ENCODE measurements around the gene EVPLL. TPM values are rescaled to one million over a fixed set of nuclear protein-coding genes. Genes with fewer than 3 reads are reported as not detected.
"Not testable (repeated sequence)": the region's sequence is repeated elsewhere in the genome, so short reads cannot be mapped to it uniquely, and the experiment has no call there.

EVPLL gene
- total and polyA plus RNA-seq, 4 donors: 1.1 to 4.3 (median 3.0) TPM

GRCh38 chr17:18403166-18403565 is 25.6 kb downstream of the EVPLL start:
- H3K27ac ChIP-seq (ENCODE audit: low read depth in 1 of 2, low read length in 1 of 2); H3K9ac ChIP-seq (ENCODE audit: insufficient read depth in 1 of 2, low read length in 2 of 2); H3K4me1 ChIP-seq (ENCODE audit: control insufficient read depth in 5 of 5, insufficient read depth in 5 of 5, low read length in 5 of 5); H3K36me3 ChIP-seq (ENCODE audit: control insufficient read depth in 4 of 4, insufficient read depth in 4 of 4, low read length in 4 of 4); H3K9me3 ChIP-seq (ENCODE audit: control insufficient read depth in 4 of 4, insufficient read depth in 3 of 4, low read length in 3 of 4); H3K27me3 ChIP-seq (ENCODE audit: control insufficient read depth in 3 of 3, insufficient read depth in 3 of 3, low read length in 2 of 3); H3K4me3 ChIP-seq; ATAC-seq (ENCODE audit: insufficient read depth, low FRiP score): not testable (repeated sequence)
- WGBS, 2 donors: 8 to 12% methylated on average over 4 of the region's 5 CpGs
- DNase-seq: peak in 2 of 3 donors; percentile 44 to 79

- ATAC-seq (ENCODE audit: insufficient read depth, low FRiP score); H3K9me3 ChIP-seq (ENCODE audit: control insufficient read depth in 4 of 4, insufficient read depth in 3 of 4, low read length in 3 of 4): not testable (repeated sequence)
Measured at GRCh38 chr17:18403604-18404003, 26.0 kb downstream of the EVPLL start.

DNA sequence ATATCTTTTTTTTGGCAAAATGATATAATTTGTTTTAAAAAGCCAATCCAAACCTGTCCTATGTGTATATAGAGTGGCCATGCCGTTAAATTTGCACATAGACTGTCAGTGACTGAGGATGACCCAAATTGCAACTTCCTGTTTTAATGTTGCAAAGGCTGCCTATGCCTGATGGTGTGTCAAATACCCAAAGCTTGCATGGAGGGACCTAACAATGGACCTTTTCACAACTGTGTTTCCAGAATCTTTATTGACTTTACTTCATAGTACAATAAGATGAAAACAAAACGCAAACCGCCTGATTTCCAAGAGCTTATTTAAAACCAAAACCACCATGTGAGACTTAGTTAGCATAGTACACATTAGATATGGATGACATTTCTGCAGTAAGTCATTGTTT is 31.3 kb downstream of the EVPLL start:
- DNase-seq: peak in 2 of 3 donors; percentile 3 to 6

More at GRCh38 chr17:18403604-18404003, 26.0 kb downstream of the EVPLL start:
- not testable (repeated sequence) for DNase-seq; H3K4me3 ChIP-seq; H3K9ac ChIP-seq (ENCODE audit: insufficient read depth in 1 of 2, low read length in 2 of 2); H3K4me1 ChIP-seq (ENCODE audit: control insufficient read depth in 5 of 5, insufficient read depth in 5 of 5, low read length in 5 of 5); H3K27me3 ChIP-seq (ENCODE audit: control insufficient read depth in 3 of 3, insufficient read depth in 3 of 3, low read length in 2 of 3); H3K27ac ChIP-seq (ENCODE audit: low read depth in 1 of 2, low read length in 1 of 2); H3K36me3 ChIP-seq (ENCODE audit: control insufficient read depth in 4 of 4, insufficient read depth in 4 of 4, low read length in 4 of 4)
- 100% methylated on average over 1 of the region's 5 CpGs; no CpG with 5 or more reads in 1 of the 2 donors for WGBS, 2 donors

GRCh38 chr17:18409321-18409720 is 31.7 kb downstream of the EVPLL start:
- H3K4me1 ChIP-seq (ENCODE audit: control insufficient read depth in 5 of 5, insufficient read depth in 5 of 5, low read length in 5 of 5); H3K9me3 ChIP-seq (ENCODE audit: control insufficient read depth in 4 of 4, insufficient read depth in 3 of 4, low read length in 3 of 4); H3K27me3 ChIP-seq (ENCODE audit: control insufficient read depth in 3 of 3, insufficient read depth in 3 of 3, low read length in 2 of 3); H3K9ac ChIP-seq (ENCODE audit: insufficient read depth in 1 of 2, low read length in 2 of 2); DNase-seq; H3K4me3 ChIP-seq; H3K36me3 ChIP-seq (ENCODE audit: control insufficient read depth in 4 of 4, insufficient read depth in 4 of 4, low read length in 4 of 4); ATAC-seq (ENCODE audit: insufficient read depth, low FRiP score); H3K27ac ChIP-seq (ENCODE audit: low read depth in 1 of 2, low read length in 1 of 2): not testable (repeated sequence)
- WGBS, 2 donors: 38 to 47% methylated on average over 6 of the region's 6 CpGs

More for the DNA sequence above, 31.3 kb downstream of the EVPLL start:
- H3K36me3 ChIP-seq (ENCODE audit: control insufficient read depth in 4 of 4, insufficient read depth in 4 of 4, low read length in 4 of 4); H3K27me3 ChIP-seq (ENCODE audit: control insufficient read depth in 3 of 3, insufficient read depth in 3 of 3, low read length in 2 of 3); H3K4me3 ChIP-seq; H3K4me1 ChIP-seq (ENCODE audit: control insufficient read depth in 5 of 5, insufficient read depth in 5 of 5, low read length in 5 of 5); H3K9me3 ChIP-seq (ENCODE audit: control insufficient read depth in 4 of 4, insufficient read depth in 3 of 4, low read length in 3 of 4); H3K9ac ChIP-seq (ENCODE audit: insufficient read depth in 1 of 2, low read length in 2 of 2); ATAC-seq (ENCODE audit: insufficient read depth, low FRiP score); H3K27ac ChIP-seq (ENCODE audit: low read depth in 1 of 2, low read length in 1 of 2): not testable (repeated sequence)
- 34 to 48% methylated on average over 3 of the region's 3 CpGs for WGBS, 2 donors

GRCh38 chr17:18410736-18411135 is 33.2 kb downstream of the EVPLL start:
- DNase-seq: peak; percentile 17 to 67 (median 49)
- not testable (repeated sequence) for H3K9ac ChIP-seq (ENCODE audit: insufficient read depth in 1 of 2, low read length in 2 of 2); H3K27me3 ChIP-seq (ENCODE audit: control insufficient read depth in 3 of 3, insufficient read depth in 3 of 3, low read length in 2 of 3); H3K4me3 ChIP-seq; ATAC-seq (ENCODE audit: insufficient read depth, low FRiP score); H3K4me1 ChIP-seq (ENCODE audit: control insufficient read depth in 5 of 5, insufficient read depth in 5 of 5, low read length in 5 of 5); H3K36me3 ChIP-seq (ENCODE audit: control insufficient read depth in 4 of 4, insufficient read depth in 4 of 4, low read length in 4 of 4); H3K27ac ChIP-seq (ENCODE audit: low read depth in 1 of 2, low read length in 1 of 2); H3K9me3 ChIP-seq (ENCODE audit: control insufficient read depth in 4 of 4, insufficient read depth in 3 of 4, low read length in 3 of 4)
- 12 to 18% methylated on average over 9 to 11 of the region's 11 CpGs for WGBS, 2 donors

DNA sequence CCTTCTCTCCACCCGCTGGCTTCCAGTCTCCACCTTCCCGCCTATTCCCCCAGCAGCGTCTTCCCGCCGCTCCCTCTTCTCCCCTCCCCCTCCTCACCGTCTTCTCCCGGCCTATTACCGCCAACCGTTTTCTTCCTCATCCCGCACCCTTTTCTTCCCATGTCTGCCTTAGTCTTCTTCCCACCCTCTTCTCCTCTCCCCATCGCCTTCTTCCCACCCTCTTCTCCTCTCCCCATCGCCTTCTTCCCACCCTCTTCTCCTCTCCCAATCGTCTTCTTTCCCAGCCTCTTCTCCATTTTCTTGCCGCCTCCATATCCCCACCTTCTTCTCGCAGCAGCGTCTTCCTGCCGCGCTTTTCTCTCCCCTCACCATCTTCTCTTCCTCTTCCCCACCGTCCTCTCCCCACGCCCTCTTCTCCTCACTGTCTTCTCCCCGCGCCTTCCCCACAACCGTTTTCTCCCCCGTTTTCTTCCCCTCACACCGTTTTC is 33.8 kb downstream of the EVPLL start:
- H3K36me3 ChIP-seq (ENCODE audit: control insufficient read depth in 4 of 4, insufficient read depth in 4 of 4, low read length in 4 of 4); H3K27me3 ChIP-seq (ENCODE audit: control insufficient read depth in 3 of 3, insufficient read depth in 3 of 3, low read length in 2 of 3); ATAC-seq (ENCODE audit: insufficient read depth, low FRiP score); H3K9me3 ChIP-seq (ENCODE audit: control insufficient read depth in 4 of 4, insufficient read depth in 3 of 4, low read length in 3 of 4); H3K4me1 ChIP-seq (ENCODE audit: control insufficient read depth in 5 of 5, insufficient read depth in 5 of 5, low read length in 5 of 5); H3K27ac ChIP-seq (ENCODE audit: low read depth in 1 of 2, low read length in 1 of 2): not testable (repeated sequence)
- Histone ChIP-seq H3K9ac (ENCODE audit: insufficient read depth in 1 of 2, low read length in 2 of 2) (peak overlapping the region in 1 of 2 donors; percentile 28), H3K4me3 (peak overlapping the region; percentile 6)
- 1% methylated on average over 20 to 23 of the region's 25 CpGs for whole genome bisulfite sequencing, 2 donors
- DNase-seq: peak; percentile 51 to 82 (median 81)

DNA sequence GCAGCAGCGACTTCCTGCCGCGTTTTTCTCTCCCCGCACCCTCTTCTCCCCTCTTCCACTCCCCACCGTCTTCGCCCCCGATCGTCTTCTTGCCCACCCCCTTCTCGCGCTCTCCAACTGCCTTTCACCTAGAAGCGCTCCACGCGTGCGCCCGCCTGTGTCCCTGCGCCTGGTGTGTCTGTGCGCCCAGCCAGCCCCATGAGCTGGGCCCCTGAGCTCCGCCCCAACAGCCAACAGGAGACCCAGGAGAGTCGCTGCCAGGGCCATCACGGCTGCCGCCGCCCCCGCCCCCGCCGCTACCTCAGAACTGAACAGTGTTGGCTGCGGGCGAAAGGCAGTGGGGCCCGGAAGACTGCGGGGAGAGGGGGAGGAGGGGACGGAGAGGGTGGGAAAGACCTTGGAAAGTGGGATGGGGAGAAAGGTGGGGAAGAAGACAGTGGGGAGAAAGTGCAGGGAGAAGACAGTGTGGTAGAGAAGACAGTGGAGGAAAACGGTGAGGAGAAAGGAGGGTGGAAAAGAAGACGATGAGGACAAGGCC is 34.5 kb downstream of the EVPLL start:
- H3K4me3 ChIP-seq; H3K36me3 ChIP-seq (ENCODE audit: control insufficient read depth in 4 of 4, insufficient read depth in 4 of 4, low read length in 4 of 4); H3K27me3 ChIP-seq (ENCODE audit: control insufficient read depth in 3 of 3, insufficient read depth in 3 of 3, low read length in 2 of 3); H3K27ac ChIP-seq (ENCODE audit: low read depth in 1 of 2, low read length in 1 of 2); H3K9ac ChIP-seq (ENCODE audit: insufficient read depth in 1 of 2, low read length in 2 of 2); H3K9me3 ChIP-seq (ENCODE audit: control insufficient read depth in 4 of 4, insufficient read depth in 3 of 4, low read length in 3 of 4); H3K4me1 ChIP-seq (ENCODE audit: control insufficient read depth in 5 of 5, insufficient read depth in 5 of 5, low read length in 5 of 5); DNase-seq: not testable (repeated sequence)
- peak; percentile 83 for ATAC-seq (ENCODE audit: insufficient read depth, low FRiP score)
- no CpG with 5 or more reads among the region's 32 CpGs for WGBS, 2 donors

GRCh38 chr17:18421521-18421920 is 43.9 kb downstream of the EVPLL start:
- H3K27ac ChIP-seq (ENCODE audit: low read depth in 1 of 2, low read length in 1 of 2); DNase-seq; H3K27me3 ChIP-seq (ENCODE audit: control insufficient read depth in 3 of 3, insufficient read depth in 3 of 3, low read length in 2 of 3); ATAC-seq (ENCODE audit: insufficient read depth, low FRiP score); H3K9ac ChIP-seq (ENCODE audit: insufficient read depth in 1 of 2, low read length in 2 of 2); H3K36me3 ChIP-seq (ENCODE audit: control insufficient read depth in 4 of 4, insufficient read depth in 4 of 4, low read length in 4 of 4); H3K9me3 ChIP-seq (ENCODE audit: control insufficient read depth in 4 of 4, insufficient read depth in 3 of 4, low read length in 3 of 4); H3K4me3 ChIP-seq; H3K4me1 ChIP-seq (ENCODE audit: control insufficient read depth in 5 of 5, insufficient read depth in 5 of 5, low read length in 5 of 5): not testable (repeated sequence)
- WGBS, 2 donors: 62 to 80% methylated on average over 5 to 8 of the region's 11 CpGs
